Spinal cord (tissue), 10 donors: ENCODE data around the gene FNDC3B. TPM values are rescaled to one million over a fixed set of nuclear protein-coding genes. Genes with fewer than 3 reads are reported as not detected.
A peak's percentile ranks its signal among the peaks of the same experiment; 100 is the strongest.

ENCODE experiments used
- DNase-seq, 6 donors: peaks; one replicate each; pipeline versions ENCODE4 v3.0.0 to v3.0.0-alpha.2; 2013 to 2015; ENCODE audit warnings: low spot score in 6 of 6, low read depth in 4 of 6
- H3K27ac ChIP-seq: one replicate; pipeline ENCODE4 v1.5.1; 2013; ENCODE audit warnings: low read depth, low read length, control low read depth
- H3K27me3 ChIP-seq: one replicate; pipeline ENCODE4 v1.6.1; 2013; ENCODE audit warnings: low read length; ENCODE audit not compliant: control insufficient read depth, insufficient read depth
- H3K36me3 ChIP-seq: one replicate; pipeline ENCODE4 v1.6.1; 2013; ENCODE audit warnings: low read length; ENCODE audit not compliant: control insufficient read depth, insufficient read depth
- H3K4me1 ChIP-seq: one replicate; pipeline ENCODE4 v1.6.1; 2013; ENCODE audit warnings: low read length; ENCODE audit not compliant: control insufficient read depth, insufficient read depth
- H3K4me3 ChIP-seq: one replicate; pipeline ENCODE4 v1.5.1; 2013; ENCODE audit warnings: low read depth, low read length, control low read depth
- H3K9me3 ChIP-seq: one replicate; pipeline ENCODE4 v1.6.1; 2013; ENCODE audit warnings: low read length; ENCODE audit not compliant: control insufficient read depth, insufficient read depth
- WGBS: methylation state at CpG from one replicate; pipeline ENCODE4 v1.1.5; 2013; ENCODE audit warnings: missing lambda C conversion rate; ENCODE audit not compliant: insufficient coverage; 5-methylcytosine and 5-hydroxymethylcytosine counted together
- polyA plus RNA-seq, 2 donors: library from polyadenylated mRNA; unstranded; fragments of 120-200 nt; gene quantifications; one replicate each; pipeline ENCODE4 v1.2.1, GENCODE V29; 2013; ENCODE audit not compliant: insufficient read length in 2 of 2
- total RNA-seq, 2 donors: library from RNA; depleted of rRNA in 1 of 2; stranded (reverse); fragments of 120-200 nt in 1 of 2; fragments of >200 nt in 1 of 2; gene quantifications; one replicate each; pipeline versions ENCODE4 v1.2.3 to v1.2.4, GENCODE V29; 2013 to 2014
- donor health status: healthy.

Gene FNDC3B
- total and polyA plus RNA-seq, 4 donors, result 14.9 to 66.8 (median 40.0) TPM

- 100% methylated on average over 5 of the region's 5 CpGs for WGBS
- H3K27me3 ChIP-seq, result no peaks in the 10 kb centered on the region
- H3K27ac ChIP-seq, result no peak overlapping the region
- H3K36me3 ChIP-seq, result peaks cover 7% of the 10 kb centered on the region
- no peaks in the 10 kb centered on the region for H3K9me3 ChIP-seq
- H3K4me3 ChIP-seq, result no peak overlapping the region
- DNase-seq, result no peak
- H3K4me1 ChIP-seq, result peaks cover 3% of the 10 kb centered on the region
Measured at GRCh38 chr3:172113710-172114109, 74.3 kb downstream of the FNDC3B start.

- H3K4me3 ChIP-seq, result no peak overlapping the region
- WGBS, result 100% methylated on average over 1 of the region's 1 CpG
- H3K27me3 ChIP-seq, result no peaks in the 10 kb centered on the region
- no peak for DNase-seq
- peaks cover 7% of the 10 kb centered on the region for H3K36me3 ChIP-seq
- H3K4me1 ChIP-seq, result no peaks in the 10 kb centered on the region
- H3K9me3 ChIP-seq, result no peaks in the 10 kb centered on the region
- no peak overlapping the region for H3K27ac ChIP-seq
Measured at GRCh38 chr3:172115059-172115458, 75.7 kb downstream of the FNDC3B start.

GRCh38 chr3:172115787-172116186 lies 76.4 kb downstream of the FNDC3B start:
- no peak overlapping the region for H3K4me3 ChIP-seq
- WGBS, result no CpG with 5 or more reads among the region's 4 CpGs
- H3K27ac ChIP-seq, result no peak overlapping the region
- no peaks in the 10 kb centered on the region for H3K4me1 ChIP-seq
- no peak for DNase-seq
- H3K9me3 ChIP-seq, result no peaks in the 10 kb centered on the region
- peaks cover 7% of the 10 kb centered on the region for H3K36me3 ChIP-seq
- no peaks in the 10 kb centered on the region for H3K27me3 ChIP-seq

GRCh38 chr3:172118019-172118418 lies 78.6 kb downstream of the FNDC3B start:
- no CpG with 5 or more reads among the region's 4 CpGs for WGBS
- Histone ChIP-seq H3K27me3 (no peaks in the 10 kb centered on the region), H3K4me3 (no peak overlapping the region), H3K4me1 (no peaks in the 10 kb centered on the region), H3K27ac (no peak overlapping the region), H3K36me3 (peaks cover 7% of the 10 kb centered on the region), H3K9me3 (no peaks in the 10 kb centered on the region)
- DNase-seq, result no peak

GRCh38 chr3:172119266-172119969 lies 80.0 kb downstream of the FNDC3B start:
- 83% methylated on average over 1 of the region's 7 CpGs for WGBS
- Histone ChIP-seq H3K4me3 (no peak overlapping the region), H3K4me1 (no peaks in the 10 kb centered on the region), H3K27me3 (no peaks in the 10 kb centered on the region), H3K27ac (no peak overlapping the region), H3K36me3 (peaks cover 4% of the 10 kb centered on the region), H3K9me3 (no peaks in the 10 kb centered on the region)
- no peak for DNase-seq

- H3K27ac ChIP-seq, result no peak overlapping the region
- WGBS, result 100% methylated on average over 1 of the region's 6 CpGs
- no peak for DNase-seq
- peaks cover 5% of the 10 kb centered on the region for H3K4me1 ChIP-seq
- peaks cover 4% of the 10 kb centered on the region for H3K36me3 ChIP-seq
- H3K4me3 ChIP-seq, result no peak overlapping the region
- no peaks in the 10 kb centered on the region for H3K27me3 ChIP-seq
- H3K9me3 ChIP-seq, result no peaks in the 10 kb centered on the region
Measured at GRCh38 chr3:172120912-172121311, 81.5 kb downstream of the FNDC3B start.

- DNase-seq, result peak in 1 of 6 donors; percentile 66
Measured at GRCh38 chr3:172121981-172122380, 82.6 kb downstream of the FNDC3B start.

GRCh38 chr3:172124271-172124670 lies 84.9 kb downstream of the FNDC3B start:
- Histone ChIP-seq H3K4me3 (no peak overlapping the region), H3K27ac (no peak overlapping the region), H3K4me1 (peaks cover 11% of the 10 kb centered on the region), H3K27me3 (no peaks in the 10 kb centered on the region), H3K36me3 (no peaks in the 10 kb centered on the region), H3K9me3 (no peaks in the 10 kb centered on the region)
- no peak for DNase-seq
- WGBS, result 100% methylated on average over 2 of the region's 5 CpGs

More at GRCh38 chr3:172121981-172122380, 82.6 kb downstream of the FNDC3B start:
- Histone ChIP-seq H3K36me3 (no peaks in the 10 kb centered on the region), H3K27me3 (no peaks in the 10 kb centered on the region), H3K27ac (no peak overlapping the region), H3K9me3 (no peaks in the 10 kb centered on the region), H3K4me1 (peaks cover 11% of the 10 kb centered on the region), H3K4me3 (no peak overlapping the region)
- no CpG with 5 or more reads among the region's 6 CpGs for WGBS

GRCh38 chr3:172125053-172125452 lies 85.7 kb downstream of the FNDC3B start:
- Histone ChIP-seq H3K27ac (no peak overlapping the region), H3K9me3 (no peaks in the 10 kb centered on the region), H3K4me1 (peaks cover 11% of the 10 kb centered on the region), H3K4me3 (no peak overlapping the region), H3K27me3 (no peaks in the 10 kb centered on the region), H3K36me3 (no peaks in the 10 kb centered on the region)
- DNase-seq, result no peak
- WGBS, result 82% methylated on average over 4 of the region's 6 CpGs

- H3K4me3 ChIP-seq, result no peak overlapping the region
- H3K4me1 ChIP-seq, result peaks cover 11% of the 10 kb centered on the region
- no peaks in the 10 kb centered on the region for H3K36me3 ChIP-seq
- WGBS, result 13% methylated on average over 5 of the region's 6 CpGs
- peak in 5 of 6 donors; percentile 30 to 90 (median 60) for DNase-seq
- peak overlapping the region; percentile 61 for H3K27ac ChIP-seq
- H3K27me3 ChIP-seq, result no peaks in the 10 kb centered on the region
- H3K9me3 ChIP-seq, result no peaks in the 10 kb centered on the region
Measured at GRCh38 chr3:172125963-172126457, 86.6 kb downstream of the FNDC3B start.
